ENCODE results near the gene RDH12.

Gene RDH12

GRCh38 chr14:67721875-67722274, 20.2 kb downstream of the RDH12 start:
- Histone ChIP-seq H3K79me2 (ENCODE audit: insufficient read depth, low read length) (no peaks in the 10 kb centered on the region), H3K27me3 (ENCODE audit: insufficient read depth, low read length) (peaks cover 14% of the 10 kb centered on the region; the same call in 1 of the 2 replicates), H3F3A (ENCODE audit: insufficient read depth, low read length) (no peaks in the 10 kb centered on the region), H3K4me2 (ENCODE audit: low read length) (no peak overlapping the region), H3K9me3 (ENCODE audit: low read length) (no peaks in the 10 kb centered on the region), H3K9ac (ENCODE audit: low read length) (no peak overlapping the region), H3K9me2 (ENCODE audit: low read depth, low read length) (no peaks in the 10 kb centered on the region), H3K4me1 (ENCODE audit: insufficient read depth, low read length, severe bottlenecking) (no peaks in the 10 kb centered on the region), H2AFZ (ENCODE audit: low read length) (no peak overlapping the region), H4K20me1 (ENCODE audit: insufficient read depth, low read length) (no peaks in the 10 kb centered on the region), H3K36me3 (ENCODE audit: insufficient read depth, low read length) (no peaks in the 10 kb centered on the region), H3K27ac (ENCODE audit: low read depth, low read length, poor library complexity, severe bottlenecking) (no peak overlapping the region), H3K4me3 (ENCODE audit: low read depth, low read length, poor library complexity, severe bottlenecking) (no peak overlapping the region)
- TF ChIP-seq CTCF (IDR thresholded peaks at IDR 0.05; ENCODE audit: low read length), result no peak
- TF ChIP-seq EZH2 (IDR thresholded peaks at IDR 0.05; ENCODE audit: borderline replicate concordance, low read length), result no peak

GRCh38 chr14:67722293-67722692, 20.6 kb downstream of the RDH12 start:
- Histone ChIP-seq H4K20me1 (ENCODE audit: insufficient read depth, low read length) (no peaks in the 10 kb centered on the region), H3K9ac (ENCODE audit: low read length) (no peak overlapping the region), H3K36me3 (ENCODE audit: insufficient read depth, low read length) (no peaks in the 10 kb centered on the region), H3K4me1 (ENCODE audit: insufficient read depth, low read length, severe bottlenecking) (no peaks in the 10 kb centered on the region), H3K9me3 (ENCODE audit: low read length) (no peaks in the 10 kb centered on the region), H3K27me3 (ENCODE audit: insufficient read depth, low read length) (peaks cover 14% of the 10 kb centered on the region; the same call in 1 of the 2 replicates), H3K4me3 (ENCODE audit: low read depth, low read length, poor library complexity, severe bottlenecking) (no peak overlapping the region), H3K27ac (ENCODE audit: low read depth, low read length, poor library complexity, severe bottlenecking) (no peak overlapping the region), H3K9me2 (ENCODE audit: low read depth, low read length) (no peaks in the 10 kb centered on the region), H3F3A (ENCODE audit: insufficient read depth, low read length) (no peaks in the 10 kb centered on the region), H3K4me2 (ENCODE audit: low read length) (no peak overlapping the region), H3K79me2 (ENCODE audit: insufficient read depth, low read length) (no peaks in the 10 kb centered on the region), H2AFZ (ENCODE audit: low read length) (no peak overlapping the region)
- TF ChIP-seq EZH2 (IDR thresholded peaks at IDR 0.05; ENCODE audit: borderline replicate concordance, low read length) (no peak), CTCF (IDR thresholded peaks at IDR 0.05; ENCODE audit: low read length) (no peak)

GRCh38 chr14:67725171-67725570, 23.5 kb downstream of the RDH12 start:
- H3K79me2 ChIP-seq (ENCODE audit: insufficient read depth, low read length), result no peaks in the 10 kb centered on the region
- no peak overlapping the region for H3K9ac ChIP-seq (ENCODE audit: low read length)
- H3K36me3 ChIP-seq (ENCODE audit: insufficient read depth, low read length), result no peaks in the 10 kb centered on the region
- no peak overlapping the region for H2AFZ ChIP-seq (ENCODE audit: low read length)
- no peak overlapping the region for H3K4me2 ChIP-seq (ENCODE audit: low read length)
- H3K9me2 ChIP-seq (ENCODE audit: low read depth, low read length), result no peaks in the 10 kb centered on the region
- peaks cover 14% of the 10 kb centered on the region; the same call in 1 of the 2 replicates for H3K27me3 ChIP-seq (ENCODE audit: insufficient read depth, low read length)
- no peaks in the 10 kb centered on the region for H3K9me3 ChIP-seq (ENCODE audit: low read length)
- H3K4me3 ChIP-seq (ENCODE audit: low read depth, low read length, poor library complexity, severe bottlenecking), result no peak overlapping the region
- no peak overlapping the region for H3K27ac ChIP-seq (ENCODE audit: low read depth, low read length, poor library complexity, severe bottlenecking)
- no peak for TF ChIP-seq CTCF (IDR thresholded peaks at IDR 0.05; ENCODE audit: low read length)
- no peak for TF ChIP-seq EZH2 (IDR thresholded peaks at IDR 0.05; ENCODE audit: borderline replicate concordance, low read length)
- H4K20me1 ChIP-seq (ENCODE audit: insufficient read depth, low read length), result no peaks in the 10 kb centered on the region
- no peaks in the 10 kb centered on the region for H3K4me1 ChIP-seq (ENCODE audit: insufficient read depth, low read length, severe bottlenecking)
- no peaks in the 10 kb centered on the region for H3F3A ChIP-seq (ENCODE audit: insufficient read depth, low read length)

All from OCI-LY1 (cell line).